ENCODE data around the gene SMARCC1.
A peak's percentile ranks its signal among the peaks of the same experiment; 100 is the strongest.
"Not testable (repeated sequence)": the region's sequence is repeated elsewhere in the genome, so short reads cannot be mapped to it uniquely, and the experiment has no call there.

Gene SMARCC1

DNA sequence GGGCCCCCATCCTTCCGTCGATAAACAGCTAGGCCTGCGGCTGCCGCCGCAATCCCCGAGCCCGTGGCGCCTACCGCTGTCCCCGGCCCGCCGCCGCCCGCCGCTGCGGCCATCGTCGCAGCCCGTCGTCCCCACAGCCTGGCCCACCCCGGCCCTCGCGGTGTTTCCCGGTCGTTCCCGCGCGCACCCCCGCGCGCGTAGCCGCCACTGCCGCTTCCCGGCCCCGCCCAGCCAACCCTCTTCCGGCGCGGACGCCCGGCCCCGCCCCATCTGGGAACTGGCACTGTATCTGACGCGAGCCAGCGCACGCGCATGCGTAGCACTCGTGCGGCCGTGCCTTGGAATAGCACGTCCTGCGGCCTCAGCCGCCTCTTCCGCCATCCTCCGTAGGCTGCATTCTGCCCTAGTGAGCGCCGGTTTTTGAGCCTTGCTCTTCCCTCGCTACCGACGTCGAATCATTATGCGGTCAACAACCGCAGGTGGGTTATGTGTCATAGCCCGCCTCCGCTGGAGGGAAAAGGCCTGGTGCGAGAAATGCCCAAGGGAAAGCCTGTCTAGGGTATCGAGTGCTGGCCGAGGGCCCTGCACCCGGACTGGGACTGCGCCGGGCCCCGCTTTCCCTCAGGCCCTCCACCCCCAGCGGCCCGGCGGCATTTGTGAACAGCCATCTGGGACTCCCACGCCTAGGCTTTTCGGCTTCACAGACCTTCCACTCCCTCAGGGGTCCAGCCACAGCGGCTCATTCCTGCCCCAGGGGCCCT, at the start of gene SMARCC1:
Gene SMARCC1 (minus strand): TSS at position 209 of the 761 bp plus-strand sequence. CDS start 96 bp downstream, at position 113.
- DNase-seq = peak; percentile 69

DNA sequence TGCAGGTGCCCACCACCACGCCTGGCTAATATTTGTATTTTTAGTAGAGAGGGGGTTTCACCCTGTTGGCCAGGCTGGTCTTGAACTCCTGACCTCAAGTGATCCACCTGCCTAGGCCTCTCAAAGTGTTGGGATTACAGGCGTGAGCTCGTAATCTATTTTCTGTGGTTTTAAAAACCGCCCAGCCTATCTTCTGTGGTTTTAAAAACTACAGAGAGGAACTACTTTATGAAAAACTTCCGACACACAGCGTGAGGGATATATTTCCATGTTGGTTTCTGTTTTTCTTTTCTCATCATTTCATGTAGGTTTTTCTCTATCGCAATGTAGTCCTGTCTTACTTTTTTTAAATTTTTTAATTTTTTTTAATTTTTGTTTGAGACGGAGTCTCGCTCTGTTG, 47.8 kb upstream of the SMARCC1 start:
- not testable (repeated sequence) for DNase-seq

DNA sequence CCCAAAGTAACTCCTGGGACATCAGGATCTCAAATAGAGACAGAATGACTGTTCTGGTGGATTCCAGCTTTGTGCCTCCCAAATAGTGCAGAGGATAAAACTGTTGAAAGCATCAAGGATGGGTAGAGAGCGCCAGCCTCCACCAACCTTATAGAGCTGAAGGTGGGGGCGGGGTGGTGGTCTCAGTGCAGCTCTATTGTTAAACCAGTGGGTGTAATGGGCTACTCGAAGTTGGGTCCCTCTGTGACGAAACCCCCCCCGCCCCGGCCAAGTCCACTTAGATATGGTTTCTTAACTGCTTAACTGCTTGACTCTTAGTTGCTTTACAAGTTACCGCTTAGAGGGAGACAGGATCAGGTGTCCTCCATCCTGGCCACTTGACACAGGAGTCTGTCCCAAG, 43.9 kb upstream of the SMARCC1 start:
- DNase-seq = peak; percentile 13

DNA sequence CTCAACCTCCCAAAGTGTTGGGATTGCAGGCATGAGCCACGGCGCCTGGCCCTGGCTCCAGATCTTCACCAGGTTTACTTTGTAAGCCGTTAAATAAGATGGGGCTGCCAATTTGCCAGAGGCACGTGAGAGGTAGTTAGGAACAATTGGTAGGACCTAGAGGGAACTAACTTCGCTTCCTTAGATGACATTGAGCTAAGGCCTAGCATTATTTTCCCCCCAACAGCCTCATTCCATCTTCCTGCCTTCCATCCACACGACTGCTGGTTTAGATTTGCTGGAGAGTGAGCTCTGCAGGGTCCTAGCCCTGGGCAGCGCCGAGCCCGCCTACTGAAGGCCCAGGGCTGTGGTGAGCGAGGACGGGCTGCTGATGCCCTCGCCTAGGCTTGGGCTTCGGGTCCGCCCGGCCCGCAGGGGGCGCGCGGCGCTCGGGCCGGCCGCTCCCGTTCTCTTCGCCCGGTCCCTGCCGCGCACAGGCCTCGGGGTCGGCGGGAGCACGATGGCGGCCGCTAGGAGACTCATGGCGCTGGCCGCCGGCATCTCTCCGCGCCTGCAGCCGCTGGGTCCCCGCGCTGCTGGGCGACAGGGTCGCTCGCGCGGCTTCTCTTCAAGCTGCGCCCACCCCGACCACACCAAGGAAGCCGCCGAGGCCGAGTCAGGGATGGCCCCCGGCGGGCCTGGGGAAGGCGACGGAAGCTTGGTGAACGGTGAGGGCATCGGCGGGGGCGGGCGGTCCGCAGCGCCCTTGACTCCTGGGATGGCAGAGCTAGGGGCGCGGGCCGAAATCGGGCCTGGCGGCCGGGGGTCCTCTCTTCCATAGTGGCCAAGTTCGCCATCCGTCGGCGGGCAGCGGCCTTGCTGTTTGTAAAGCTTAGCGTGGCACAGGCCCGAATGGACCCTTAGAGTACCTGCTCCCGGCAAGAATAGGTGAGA, 43.1 kb upstream of the SMARCC1 start:
- no peak for DNase-seq

DNA sequence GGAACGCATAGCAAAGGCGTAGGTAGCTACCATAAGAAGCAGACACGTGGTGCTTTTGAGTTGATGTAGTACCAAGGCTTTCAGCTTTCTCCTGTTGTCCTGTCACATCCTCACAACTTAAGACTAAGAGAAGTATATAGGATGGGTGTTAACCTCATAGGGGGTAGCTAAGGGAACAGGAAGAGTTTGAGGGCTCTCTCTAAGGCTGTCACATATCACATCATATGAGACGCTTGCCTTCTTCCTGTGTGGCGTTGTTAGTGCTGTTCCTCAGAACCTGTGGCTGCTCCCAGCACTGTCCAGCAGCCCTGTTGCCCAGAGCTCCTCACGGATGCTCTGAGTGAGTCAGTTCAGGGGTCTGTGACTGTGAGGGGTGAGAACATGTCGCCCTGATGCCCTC, 35.9 kb upstream of the SMARCC1 start:
- no peak for DNase-seq

DNA sequence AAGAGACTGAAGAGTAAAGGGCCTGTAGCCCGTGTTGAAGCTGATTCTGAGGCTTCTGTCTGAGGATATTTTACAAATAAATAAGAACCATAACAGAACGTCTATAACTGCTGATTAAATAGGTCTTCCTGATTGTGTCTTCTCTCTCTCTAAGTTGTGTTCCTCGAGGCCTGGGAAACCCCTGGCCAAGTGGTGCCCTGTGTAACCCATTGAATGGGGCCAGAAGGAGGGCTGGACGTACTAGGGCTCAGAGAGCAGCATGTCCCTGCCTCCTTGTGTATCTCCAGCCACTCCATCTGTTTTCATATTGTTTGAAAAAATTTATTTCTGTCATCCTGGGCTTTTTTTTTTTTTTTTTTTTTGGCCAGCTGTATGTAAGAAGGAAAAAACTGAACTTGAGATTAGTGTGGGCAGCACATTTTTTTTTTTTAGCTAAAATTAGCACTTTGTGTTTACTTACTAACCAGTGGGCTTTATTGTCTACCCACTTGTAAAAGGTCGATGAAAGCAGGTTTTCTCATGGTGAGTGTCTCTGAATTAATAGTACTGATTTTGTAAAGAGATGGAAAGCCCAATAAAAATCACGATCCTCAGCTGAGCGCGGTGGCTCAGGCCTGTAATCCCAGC, 32.0 kb upstream of the SMARCC1 start:
- no peak for DNase-seq

DNA sequence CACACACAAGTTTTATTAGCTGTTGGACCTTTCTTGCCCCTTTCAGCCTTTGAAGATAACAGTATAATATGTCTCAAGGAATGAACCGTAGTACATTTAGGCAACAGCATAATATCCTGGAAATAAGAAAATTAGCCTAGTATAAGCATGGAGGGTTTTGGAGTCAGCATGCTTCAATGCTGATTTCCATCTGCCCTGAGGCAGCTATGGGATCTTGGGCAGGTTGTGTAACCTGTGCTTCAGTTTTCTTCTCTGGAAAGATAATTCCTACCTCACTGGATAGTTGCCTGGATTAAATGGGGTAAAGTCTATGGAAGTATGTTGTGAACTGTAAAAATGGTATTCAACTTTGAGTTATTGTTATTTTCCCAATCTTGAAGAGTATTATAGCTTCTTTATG, 22.9 kb upstream of the SMARCC1 start:
- DNase-seq = no peak

DNA sequence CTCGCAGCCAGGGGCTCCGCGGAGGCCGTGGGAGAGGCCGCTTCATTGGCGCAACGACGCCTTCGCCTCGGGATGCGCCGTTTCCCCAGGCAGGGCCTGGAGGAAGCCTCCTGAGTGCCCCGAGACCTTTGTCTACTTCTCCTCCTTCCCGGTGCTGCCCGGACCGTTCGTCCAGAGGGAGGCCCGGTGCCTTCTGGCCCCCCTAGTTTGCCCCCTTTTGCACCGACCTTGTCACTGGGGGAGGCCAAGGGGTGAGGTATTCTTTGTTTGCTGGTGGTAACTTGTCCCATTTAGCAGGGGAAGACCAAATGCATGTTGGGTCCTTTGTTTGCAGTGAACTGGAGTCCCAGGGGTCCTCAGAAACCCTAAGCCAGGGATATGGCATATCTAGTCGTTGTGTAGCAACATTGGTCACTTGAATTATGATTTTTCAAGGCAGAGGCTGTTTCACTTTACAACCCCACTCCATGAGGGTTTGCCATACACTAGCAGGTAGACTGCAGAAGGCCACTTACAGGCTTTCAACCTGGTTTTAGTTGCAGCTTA, 21.9 kb upstream of the SMARCC1 start:
- DNase-seq = no peak

DNA sequence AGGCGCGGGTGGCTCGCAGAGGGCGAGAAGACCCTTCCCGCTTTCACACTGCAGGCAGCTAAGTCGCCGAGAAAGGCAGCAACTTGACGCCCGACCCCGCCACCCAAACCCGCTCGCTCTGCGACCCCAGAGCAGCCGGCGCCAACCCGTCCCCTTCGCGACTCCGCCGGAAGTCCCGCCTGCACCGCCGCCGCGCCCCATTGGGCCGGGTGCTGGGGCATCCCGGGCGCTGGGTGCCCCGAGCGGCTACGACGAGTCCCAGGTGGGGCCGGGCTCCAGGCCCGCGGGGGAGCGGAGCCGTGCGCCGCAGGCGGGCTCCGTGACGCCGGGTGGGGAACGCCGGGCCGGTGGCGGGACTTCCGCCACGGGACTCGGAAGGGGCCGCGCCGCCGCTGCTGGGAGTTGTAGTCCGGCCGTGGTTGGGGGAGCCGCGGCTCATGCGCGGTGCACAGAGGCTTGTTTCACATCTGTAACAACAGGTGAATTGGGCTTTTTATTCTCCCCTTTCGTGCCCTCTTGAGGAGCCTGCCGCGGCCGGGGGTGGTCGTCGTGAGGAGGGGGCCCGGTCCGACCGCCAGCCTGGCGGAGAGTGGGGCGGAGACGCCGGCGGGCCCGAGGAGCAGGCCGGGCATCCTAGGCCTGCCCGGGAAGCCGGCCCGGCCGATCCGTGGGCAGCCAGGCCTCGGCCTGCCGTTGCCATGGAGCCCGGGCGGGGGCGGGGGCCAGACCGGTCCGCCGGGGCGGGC, 21.2 kb upstream of the SMARCC1 start, which contains the start of gene DHX30:
Gene DHX30 (plus strand): TSS at position 405 of the 746 bp plus-strand sequence. CDS start 7,546 bp downstream, outside the sequence.
- peak; percentile 45 for DNase-seq

DNA sequence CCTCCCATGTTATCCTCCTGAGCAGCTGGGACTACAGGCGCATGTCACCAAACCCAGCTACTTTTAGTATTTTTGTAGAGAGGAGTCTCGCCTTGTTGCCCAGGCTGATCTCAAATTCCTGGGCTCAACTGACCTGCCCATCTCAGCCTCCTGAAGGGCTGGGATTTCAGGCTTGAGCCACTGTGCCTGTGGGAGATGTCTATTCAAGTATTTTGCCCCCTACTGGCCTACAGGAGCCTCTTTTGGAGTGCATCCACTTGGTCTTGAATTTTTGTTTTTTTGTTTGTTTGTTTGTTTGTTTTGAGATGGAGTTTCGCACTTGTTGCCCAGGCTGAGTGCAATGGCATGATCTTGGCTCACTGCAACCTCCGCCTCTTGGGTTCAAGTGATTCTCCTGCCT, 18.0 kb upstream of the SMARCC1 start:
- DNase-seq = no peak

DNA sequence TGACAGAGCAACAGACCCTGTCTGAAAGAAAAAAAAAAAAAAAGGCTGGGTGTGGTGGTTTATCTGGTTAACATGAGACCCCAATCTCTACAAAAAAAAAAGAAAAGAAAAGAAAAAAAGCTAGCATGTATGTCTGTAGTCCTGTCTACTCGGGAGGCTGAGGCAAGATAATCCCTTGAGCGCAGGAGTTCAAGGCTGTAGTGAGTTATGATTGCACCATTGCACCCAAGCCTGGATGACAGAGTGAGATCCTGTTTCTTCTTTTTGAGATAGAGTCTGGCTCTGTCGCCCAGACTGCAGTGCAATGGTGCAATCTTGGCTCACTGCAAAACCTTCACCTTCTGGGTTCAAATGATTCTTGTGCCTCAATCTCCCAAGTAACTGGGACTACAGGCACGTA, 12.9 kb upstream of the SMARCC1 start:
- no peak for DNase-seq

DNA sequence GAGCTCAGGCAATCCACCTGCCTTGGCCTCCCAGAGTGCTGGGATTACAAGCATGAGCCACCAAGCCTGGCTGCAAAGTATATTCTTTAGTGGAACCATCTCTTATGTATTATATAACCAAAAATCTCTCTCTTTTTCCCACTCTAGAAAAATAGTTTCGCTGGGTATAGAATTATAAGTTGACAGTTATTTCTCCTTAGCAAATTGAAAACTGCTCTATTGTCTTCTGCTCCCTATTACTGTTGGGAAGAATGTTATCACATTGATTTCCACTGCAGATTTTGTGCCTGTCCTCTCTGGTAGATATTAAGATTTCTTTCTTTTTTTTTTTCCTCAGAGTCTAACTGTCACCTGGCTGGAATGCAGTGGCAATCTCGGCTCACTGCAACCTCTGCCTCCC, 11.0 kb upstream of the SMARCC1 start:
- DNase-seq = no peak

DNA sequence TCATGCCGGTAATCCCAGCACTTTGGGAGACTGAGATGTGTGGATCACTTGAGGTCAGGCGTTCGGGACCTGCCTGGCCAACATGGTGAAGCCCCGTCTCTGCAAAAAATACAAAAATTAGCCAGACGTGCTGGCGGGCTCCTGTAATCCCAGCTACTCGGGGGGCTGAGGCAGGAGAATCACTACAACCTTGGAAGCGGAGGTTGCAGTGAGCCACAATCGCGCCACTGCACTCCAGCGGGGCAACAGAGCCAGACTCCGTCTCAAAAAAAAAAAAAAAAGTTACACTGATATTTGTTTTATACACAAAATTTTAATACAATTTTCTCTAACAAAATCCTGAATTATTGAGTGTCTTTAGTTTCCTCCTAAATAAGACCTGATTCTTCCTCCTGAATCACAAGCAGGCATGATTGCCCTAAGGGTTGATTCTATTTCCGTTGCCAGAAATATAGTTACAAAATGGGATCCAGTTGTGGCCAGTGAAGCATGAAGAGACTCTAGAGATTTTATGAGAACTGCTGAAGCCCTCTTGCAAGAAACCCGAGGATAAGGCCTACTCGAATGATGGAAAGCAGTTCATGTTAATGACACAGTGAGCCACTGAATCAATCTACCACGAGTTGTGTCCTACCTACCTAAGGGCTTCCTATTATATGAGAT, 9.6 kb upstream of the SMARCC1 start:
- DNase-seq = peak; percentile 18

DNA sequence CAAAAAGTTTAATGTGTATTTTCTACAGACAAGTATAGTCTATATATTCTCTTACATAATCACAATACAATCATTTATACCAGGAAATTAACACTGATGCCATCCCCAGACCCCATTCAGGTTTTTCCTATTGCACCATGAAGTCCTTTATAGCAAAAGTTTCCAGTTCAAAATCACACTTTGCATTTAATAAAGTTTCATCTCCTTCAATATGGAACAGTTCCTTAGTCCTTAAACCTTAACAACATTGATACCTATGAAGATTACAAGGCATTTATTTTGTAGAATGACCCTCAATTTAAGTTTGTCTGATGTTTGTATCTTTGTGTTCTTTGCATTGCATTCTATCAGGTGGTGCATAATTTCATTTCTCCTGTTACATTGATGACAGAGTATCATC, 2.0 kb upstream of the SMARCC1 start:
- DNase-seq = no peak

DNA sequence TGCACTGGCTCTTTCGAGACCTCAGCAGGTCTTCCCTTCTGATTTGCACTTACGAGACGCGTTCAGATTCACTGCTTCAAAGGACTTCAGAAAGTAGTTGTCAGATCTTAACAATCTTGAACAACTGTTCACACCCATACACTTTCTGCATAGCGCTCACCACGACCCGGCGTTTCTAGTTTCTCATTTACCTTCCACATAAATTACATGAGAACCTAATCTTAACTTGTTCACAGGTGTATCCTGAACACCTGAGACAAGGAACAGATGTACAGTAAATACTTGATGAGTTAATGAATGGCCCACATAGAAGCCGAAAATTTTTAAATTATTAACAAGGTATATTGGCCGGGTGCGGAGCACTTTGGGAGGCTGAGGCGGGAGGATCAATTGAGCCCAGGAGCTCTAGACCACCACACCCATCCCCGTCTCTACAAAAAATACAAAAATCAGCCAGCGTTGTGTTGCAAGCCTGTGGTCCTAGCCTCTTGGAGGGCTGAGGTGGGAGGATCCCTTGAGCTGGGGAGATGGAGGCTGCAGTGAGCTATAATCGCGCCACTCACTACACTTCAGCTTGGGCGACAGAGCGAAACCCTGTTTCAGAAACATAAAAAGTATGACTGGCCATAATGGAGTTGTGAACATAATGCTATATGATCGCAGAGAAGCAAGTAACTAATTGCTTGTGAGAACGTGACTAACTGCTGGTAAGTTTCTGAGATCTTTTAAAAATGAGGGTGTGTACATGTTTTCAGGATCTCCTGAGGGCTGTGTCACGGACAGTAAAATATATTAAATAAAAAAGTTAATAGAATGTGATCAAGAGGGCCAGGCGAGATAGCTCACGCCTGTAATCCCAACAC, 984 bp upstream of the SMARCC1 start:
- DNase-seq = no peak

DNA sequence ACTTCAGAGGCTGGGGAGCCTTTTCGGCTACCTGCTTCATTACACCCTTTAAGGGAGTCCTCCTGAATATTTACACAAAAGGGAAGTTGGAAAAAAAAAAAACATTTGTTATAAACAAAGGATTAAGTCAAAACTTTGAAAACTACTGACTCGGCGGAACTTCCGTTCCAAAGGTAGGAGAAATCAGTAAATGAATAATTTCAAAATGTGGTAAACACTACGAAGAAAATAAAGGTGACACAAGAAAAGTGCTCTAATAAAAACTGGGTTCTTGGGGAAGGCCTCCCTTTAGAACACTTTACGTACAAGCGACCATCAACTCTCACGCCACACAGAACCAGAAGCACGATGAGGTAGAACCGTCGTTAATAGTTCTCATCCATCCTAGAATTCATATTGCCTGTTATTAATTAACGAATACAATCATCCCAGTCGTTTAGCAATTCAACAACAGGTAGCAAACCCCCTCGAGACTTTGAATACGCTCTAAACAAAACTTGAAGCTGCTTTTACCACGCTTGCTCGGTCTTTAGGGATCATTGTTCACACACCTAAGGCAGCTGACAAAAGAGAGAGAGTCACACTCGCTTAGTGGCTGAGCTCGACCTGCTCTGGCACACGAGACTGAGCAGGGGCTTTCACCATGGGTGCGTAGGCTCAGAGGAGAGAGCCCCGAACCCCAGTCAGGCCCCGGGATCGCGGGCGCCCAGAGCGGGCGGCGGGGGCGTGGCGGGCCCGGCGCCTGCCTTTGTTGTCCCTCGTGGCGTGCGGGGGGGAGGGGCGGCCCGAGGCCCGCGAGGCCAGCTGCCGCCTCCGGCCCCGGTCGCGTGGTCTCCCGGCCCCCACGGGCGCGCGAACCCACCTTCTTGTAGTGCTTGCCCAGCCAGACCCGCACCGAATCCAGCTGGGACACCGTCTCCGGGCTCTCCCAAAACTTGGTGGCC, 680 bp downstream of the SMARCC1 start:
- no peak for DNase-seq

DNA sequence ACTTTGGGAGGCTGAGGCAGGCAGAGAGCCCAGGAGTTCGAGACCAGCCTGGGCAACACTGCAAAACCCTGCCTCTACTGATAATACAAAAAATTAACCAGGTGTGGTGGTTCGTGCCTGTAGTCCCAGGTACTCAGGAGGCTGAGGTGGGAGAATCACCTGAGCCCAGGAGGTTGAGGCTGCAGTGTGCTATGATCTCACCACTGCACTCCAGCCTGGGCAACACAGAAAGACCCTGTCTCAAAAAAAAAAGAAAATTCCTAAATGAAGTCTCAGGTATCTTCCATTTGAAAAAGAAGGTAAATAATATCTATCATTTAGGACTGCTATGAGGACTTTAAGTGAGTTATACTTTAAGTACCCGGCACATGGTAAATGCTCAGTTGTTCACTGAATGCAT, 2.9 kb downstream of the SMARCC1 start:
- DNase-seq = no peak

DNA sequence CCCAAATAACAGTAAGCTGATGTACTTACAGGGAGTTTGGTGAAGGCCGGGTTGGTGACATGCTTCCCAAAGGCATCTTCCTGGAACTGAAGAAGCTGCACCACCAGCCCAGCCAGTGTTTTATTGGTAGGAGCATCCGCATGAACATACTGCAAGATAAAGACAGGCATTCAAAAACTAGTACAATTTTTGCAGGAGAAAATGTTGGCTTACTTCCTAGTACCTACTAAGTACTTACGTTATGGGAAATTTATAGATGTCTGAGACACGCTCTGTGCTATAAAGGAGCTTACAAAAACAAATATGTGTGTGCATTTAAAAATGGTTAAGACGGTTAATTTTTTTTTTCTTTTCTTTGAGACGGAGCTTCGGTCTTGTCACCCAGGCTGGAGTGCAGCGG, 8.9 kb downstream of the SMARCC1 start:
- DNase-seq = no peak

DNA sequence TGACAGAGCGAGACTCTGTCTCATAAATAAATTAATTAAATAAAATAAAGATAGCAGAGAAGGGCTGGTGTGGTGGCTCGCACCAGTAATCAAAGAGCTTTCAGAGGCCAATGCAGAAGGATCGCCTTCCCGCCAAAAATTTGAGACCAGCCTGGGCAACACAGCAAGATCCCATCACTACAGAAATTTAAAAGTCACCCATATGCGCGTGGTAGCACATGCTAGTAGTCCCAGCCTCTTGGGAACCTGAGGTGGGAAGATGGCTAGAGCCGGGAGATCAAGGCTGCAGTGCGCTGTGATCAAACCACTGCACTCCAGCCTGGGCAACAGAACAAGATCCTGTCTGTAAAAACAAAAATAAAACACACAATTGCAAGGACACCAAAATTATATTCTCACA, 9.6 kb downstream of the SMARCC1 start:
- no peak for DNase-seq

DNA sequence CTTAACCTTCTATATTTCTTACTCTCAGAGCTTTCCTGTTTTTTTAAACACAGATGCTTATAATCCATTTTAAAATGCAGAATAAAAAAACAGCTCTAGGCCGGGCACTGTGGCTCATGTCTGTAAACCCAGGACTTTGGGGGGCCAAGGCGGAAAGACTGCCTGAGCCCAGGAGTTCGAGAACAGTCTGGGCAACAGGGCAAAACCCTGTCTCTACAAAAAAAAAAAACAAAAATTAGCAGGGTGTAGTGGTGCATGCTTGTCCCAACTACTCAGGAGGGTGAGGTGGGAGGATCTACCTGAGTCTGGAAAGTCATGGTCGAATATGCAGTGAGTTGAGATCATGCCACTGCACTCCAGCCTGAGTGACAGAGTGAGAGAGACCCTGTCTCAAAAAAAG, 15.5 kb downstream of the SMARCC1 start:
- no peak for DNase-seq

Measured in DMS79 (cell line).